ES-I3 (cell line): ENCODE measurements around the gene FMO1.

Source experiments
- H3K36me3 ChIP-seq: 2 replicates; pipeline ENCODE4 v1.6.1; 2013; ENCODE audit warnings: mild to moderate bottlenecking, low read length, control low read depth, moderate library complexity; ENCODE audit not compliant: insufficient read depth
- H3K4me1 ChIP-seq: 2 replicates; pipeline ENCODE4 v1.6.1; 2013; ENCODE audit warnings: mild to moderate bottlenecking, control low read depth, low read length; ENCODE audit not compliant: insufficient read depth
- H3K9ac ChIP-seq: 2 replicates; pipeline ENCODE4 v1.6.1; 2013; ENCODE audit warnings: low read depth, mild to moderate bottlenecking, low read length, moderate library complexity
- H3K9me3 ChIP-seq: 2 replicates; pipeline ENCODE4 v1.6.1; 2013; ENCODE audit warnings: mild to moderate bottlenecking, low read length, moderate library complexity; ENCODE audit not compliant: control insufficient read depth, insufficient read depth

FMO1 gene

DNA sequence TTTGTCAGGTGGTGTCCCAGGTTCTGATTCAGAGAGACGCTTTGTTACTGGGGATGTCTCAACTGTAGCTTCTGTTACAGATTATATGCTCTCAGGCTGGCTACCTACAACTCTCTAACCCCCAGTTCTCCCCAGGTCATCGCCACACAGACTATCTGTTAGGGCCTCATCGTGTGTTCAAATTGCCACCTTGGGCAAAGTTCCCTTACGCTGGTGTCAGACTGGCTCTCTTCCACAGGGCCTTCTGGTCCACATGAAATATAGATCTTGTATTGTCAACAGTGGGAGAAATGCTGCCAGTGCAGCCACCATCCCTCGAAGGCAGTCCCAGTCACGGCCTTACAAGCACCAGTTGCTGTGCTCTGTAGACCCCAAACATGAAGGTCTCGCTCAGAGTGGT is 81.0 kb downstream of the FMO1 start:
- Histone ChIP-seq H3K9me3 (no peaks in the 10 kb centered on the region), H3K36me3 (no peaks in the 10 kb centered on the region), H3K4me1 (no peaks in the 10 kb centered on the region), H3K9ac (no peak overlapping the region)

DNA sequence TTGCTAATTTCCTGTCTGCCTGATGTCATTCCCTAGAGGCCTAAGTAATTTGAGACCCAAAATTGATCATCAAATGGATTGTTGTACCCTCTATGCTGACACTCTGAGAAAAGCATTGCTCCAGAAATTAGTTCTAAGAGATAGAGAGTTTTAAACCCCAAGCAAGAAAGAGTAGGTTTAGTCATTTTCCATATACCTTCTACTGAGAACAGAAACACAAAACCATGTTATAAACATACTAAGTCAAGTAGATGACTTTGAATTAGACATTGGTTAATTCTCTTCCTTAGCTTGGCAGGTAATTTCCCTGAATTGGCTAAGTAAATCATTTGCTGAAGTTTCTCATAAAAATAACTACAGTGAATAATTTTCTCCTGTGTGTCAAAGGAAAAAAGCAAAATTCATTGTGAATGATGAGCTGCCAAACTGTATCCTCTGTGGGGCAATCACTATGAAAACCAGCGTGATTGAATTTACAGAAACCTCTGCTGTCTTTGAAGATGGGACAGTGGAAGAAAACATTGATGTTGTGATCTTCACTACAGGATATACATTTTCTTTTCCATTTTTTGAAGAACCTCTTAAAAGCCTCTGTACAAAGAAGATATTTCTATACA is 85.8 kb downstream of the FMO1 start:
- no peak overlapping the region for H3K9ac ChIP-seq
- no peaks in the 10 kb centered on the region for H3K4me1 ChIP-seq

More for the DNA sequence above, 85.8 kb downstream of the FMO1 start:
- no peaks in the 10 kb centered on the region for H3K36me3 ChIP-seq
- no peaks in the 10 kb centered on the region for H3K9me3 ChIP-seq
